Endothelial cell of umbilical vein (primary cell): ENCODE data around the gene CCDC69. TPM values are rescaled to one million over a fixed set of nuclear protein-coding genes. Genes with fewer than 3 reads are reported as not detected.

Experiments
- BruUV-seq: library from RNA; stranded (reverse); fragments of 400-500 nt; replicated peaks from 2 replicates; lab custom pipeline; 2021; lab: Mats Ljungman, UMichigan
- CTCF ChIA-PET: fragments of 300-600, 350-600 bp; sonication (Branson Sonifier 250); formaldehyde crosslinking; loops from one replicate; lab custom pipeline; 2021; ENCODE audit warnings: antibody characterized with exemption, inconsistent platforms; lab: Charles Lee
- POLR2A ChIA-PET: fragments of 300-600, 350-600 bp; sonication (Branson Sonifier 250); formaldehyde crosslinking; loops from one replicate; lab custom pipeline; 2021; ENCODE audit warnings: antibody characterized with exemption, inconsistent platforms; lab: Charles Lee
- DNase-seq: peaks from one replicate; pipeline ENCODE4 v3.0.0-alpha.2; 2011; ENCODE audit warnings: low read depth, low spot score
- FAIRE-seq: peaks from 2 replicates; lab custom pipeline; 2011; peaks lifted over from hg19 to GRCh38; lab: Jason Lieb, UNC
- H2AFZ ChIP-seq: 2 replicates; pipeline ENCODE4 v1.6.0; 2012; ENCODE audit warnings: low read depth, low read length, control low read depth, inconsistent platforms
- H3K27ac ChIP-seq: 2 replicates; pipeline ENCODE4 v1.5.1; 2011; ENCODE audit warnings: low read depth, mild to moderate bottlenecking, control low read depth, low read length, moderate library complexity; ENCODE audit not compliant: insufficient read depth
- H3K27me3 ChIP-seq, 2 experiments: 2 replicates each; pipeline versions ENCODE4 v1.6.0 to v1.6.1; 2011; ENCODE audit warnings: low read length in 2 of 2, mixed read lengths in 1 of 2; ENCODE audit not compliant: control insufficient read depth in 2 of 2, insufficient read depth in 2 of 2
- H3K36me3 ChIP-seq, 2 experiments: 2 replicates in 1 of 2; 3 replicates in 1 of 2; pipeline ENCODE4 v1.5.1; 2011; ENCODE audit warnings: low read length in 2 of 2, mild to moderate bottlenecking in 1 of 2, moderate library complexity in 1 of 2; ENCODE audit not compliant: control insufficient read depth in 2 of 2, insufficient read depth in 2 of 2; ENCODE audit errors: extremely low read depth in 1 of 2
- H3K4me1 ChIP-seq: 3 replicates; pipeline ENCODE4 v1.5.1; 2011; ENCODE audit warnings: mild to moderate bottlenecking, low read length; ENCODE audit not compliant: control insufficient read depth, insufficient read depth; ENCODE audit errors: extremely low read depth
- H3K4me2 ChIP-seq: 2 replicates; pipeline ENCODE4 v1.6.1; 2011; ENCODE audit warnings: low read length, control low read depth, mixed read lengths; ENCODE audit not compliant: insufficient read depth
- H3K4me3 ChIP-seq, 3 experiments: fragments of 200-600 bp in 1 of 3; sonication (generic), shearing (Covaris generic) in 1 of 3; replicated peaks in 1 of 3; 2 replicates each; pipeline ENCODE4 v1.5.1; 2011 to 2016; ENCODE audit warnings: control low read depth in 3 of 3, low read length in 3 of 3, mild to moderate bottlenecking in 2 of 3, inconsistent platforms in 1 of 3, low read depth in 1 of 3, moderate library complexity in 1 of 3; ENCODE audit not compliant: insufficient read depth in 1 of 3
- H3K79me2 ChIP-seq: 2 replicates; pipeline ENCODE4 v1.6.0; 2012; ENCODE audit warnings: low read length, inconsistent platforms; ENCODE audit not compliant: control insufficient read depth, insufficient read depth
- H3K9ac ChIP-seq: replicated peaks from 2 replicates; pipeline ENCODE3; 2011; ENCODE audit warnings: low read length, control low read depth; ENCODE audit not compliant: insufficient read depth; ENCODE audit errors: extremely low read depth
- H3K9me1 ChIP-seq: replicated peaks from 3 replicates; pipeline ENCODE4 v1.6.0; 2011; ENCODE audit warnings: mild to moderate bottlenecking, low read length; ENCODE audit not compliant: control insufficient read depth, insufficient read depth; ENCODE audit errors: extremely low read depth
- H3K9me3 ChIP-seq: replicated peaks from 2 replicates; pipeline ENCODE4 v1.5.1; 2012; ENCODE audit warnings: low read length, inconsistent platforms; ENCODE audit not compliant: control insufficient read depth, insufficient read depth
- H4K20me1 ChIP-seq: replicated peaks from 2 replicates; pipeline ENCODE3; 2011; ENCODE audit warnings: mild to moderate bottlenecking, low read length; ENCODE audit not compliant: control insufficient read depth, insufficient read depth; ENCODE audit errors: extremely low read depth
- CTCF ChIP-seq, 2 donors: IDR thresholded peaks; 1 replicate in 1 of 2; 2 replicates in 1 of 2; pipeline ENCODE4 v1.5.1; 2011; ENCODE audit warnings: low read length in 2 of 2, mild to moderate bottlenecking in 2 of 2, moderate library complexity in 2 of 2, control low read depth in 1 of 2, inconsistent platforms in 1 of 2, low read depth in 1 of 2; ENCODE audit not compliant: insufficient read depth in 1 of 2; ENCODE audit errors: extremely low read depth in 1 of 2
- EZH2 ChIP-seq: IDR thresholded peaks from 2 replicates; pipeline ENCODE4 v1.6.1; 2012; ENCODE audit warnings: borderline replicate concordance, low read depth, mild to moderate bottlenecking, moderate library complexity, low read length, inconsistent platforms; ENCODE audit not compliant: severe bottlenecking
- FOS ChIP-seq: IDR thresholded peaks from 2 replicates; pipeline ENCODE4 v1.6.1; 2011; ENCODE audit warnings: mild to moderate bottlenecking, low read length, moderate library complexity, borderline replicate concordance; ENCODE audit not compliant: insufficient read depth
- GATA2 ChIP-seq: IDR thresholded peaks from 2 replicates; pipeline ENCODE4 v1.7.0; 2011; ENCODE audit warnings: low read depth, mild to moderate bottlenecking, moderate library complexity, mixed read lengths, low read length; ENCODE audit not compliant: insufficient read length, insufficient read depth
- JUN ChIP-seq: IDR thresholded peaks from 2 replicates; pipeline ENCODE4 v1.6.1; 2011; ENCODE audit warnings: borderline replicate concordance, low read depth; ENCODE audit not compliant: insufficient read length, insufficient read depth
- MAX ChIP-seq: IDR thresholded peaks from 2 replicates; pipeline ENCODE4 v1.6.1; 2011; ENCODE audit not compliant: insufficient read depth, insufficient read length
- MYC ChIP-seq: IDR thresholded peaks from one replicate; pipeline ENCODE4 v1.6.1; 2011; ENCODE audit warnings: mild to moderate bottlenecking, low read depth, low read length
- POLR2A ChIP-seq: IDR thresholded peaks from 2 replicates; pipeline ENCODE4 v1.6.1; 2012; ENCODE audit warnings: low read depth, mild to moderate bottlenecking, control low read depth, low read length
- POLR2AphosphoS5 ChIP-seq: IDR thresholded peaks from 2 replicates; pipeline ENCODE4 v1.6.1; 2012; ENCODE audit warnings: low read depth, mild to moderate bottlenecking, control low read depth, low read length, moderate library complexity; ENCODE audit not compliant: insufficient read depth
- dilution Hi-C: fragments of 300-500 bp; cut with MboI; formaldehyde crosslinking; loops from one replicate; pipeline ENCODE4 v1.15.0; 2019; ENCODE audit warnings: low sequenced_read_pairs; ENCODE audit not compliant: extremely low pct_ligation_motif_present
- intact Hi-C: fragments of 100-400 bp; cut with micrococcal nuclease; formaldehyde crosslinking; loops from one replicate; pipeline ENCODE4 v1.10.0; 2022
- polyA plus RNA-seq, 4 experiments: library from polyadenylated mRNA; depleted of rRNA in 3 of 4; stranded (reverse) in 3 of 4; unstranded in 1 of 4; fragments of >200 nt; gene quantifications; 2 replicates each; pipeline versions ENCODE4 v1.2.1 to v1.2.3, GENCODE V29; 2011 to 2012; ENCODE audit warnings: missing spikeins in 1 of 4
- total RNA-seq: library from RNA; stranded (reverse); gene quantifications from 2 replicates; pipeline ENCODE4 v1.2.3, GENCODE V29; 2021

The CCDC69 gene
- total and polyA plus RNA-seq, 2 donors (not counting 3 experiments of a cell fraction or from before 2014, with no cell fraction given): 4.1 to 4.5 TPM

DNA sequence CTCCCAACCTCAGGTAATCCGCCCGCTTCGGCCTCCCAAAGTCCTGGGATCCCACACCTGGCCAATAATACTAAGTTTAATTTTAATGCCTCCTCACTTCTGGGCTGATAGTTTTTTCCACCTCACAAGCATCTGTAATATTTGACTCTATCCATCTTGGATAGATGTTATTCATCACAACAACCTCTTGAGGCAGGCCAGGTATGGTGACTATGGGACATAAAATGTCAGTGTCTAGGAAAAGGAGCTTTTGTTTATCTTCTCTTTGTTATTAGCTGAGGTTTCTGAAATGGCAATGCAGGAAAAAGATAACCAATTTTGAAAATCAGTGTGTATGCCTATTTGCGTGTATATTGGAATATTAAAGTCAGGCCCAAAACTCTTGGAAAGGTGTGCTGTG lies 1.2 kb upstream of the CCDC69 start:
- Histone ChIP-seq H3K9ac (no peak overlapping the region), H2AFZ (no peak overlapping the region), H3K27ac (no peak overlapping the region), H3K79me2 (no peaks in the 10 kb centered on the region), H3K9me1 (no peaks in the 10 kb centered on the region), H3K4me1 (peaks cover 6% of the 10 kb centered on the region), H3K4me3 (no peak overlapping the region), H3K27me3 (peaks cover 0 to 2% of the 10 kb centered on the region in 2 experiments), H4K20me1 (no peaks in the 10 kb centered on the region), H3K9me3 (no peaks in the 10 kb centered on the region), H3K36me3 (no peaks in the 10 kb centered on the region), H3K4me2 (no peak overlapping the region)
- intact Hi-C loops: no loop called here
- BruUV-seq: no TSS peak
- DNase-seq: no peak
- ChIA-PET CTCF (interaction anchor here (1.4 to 4.1 kb wide), 3 partner anchors 13 to 174 kb away, joined by 4 to 32 read pairs (median 6); partner anchors contain the start of gene ANXA6), POLR2A (no interaction called here)
- FAIRE-seq: no peak
- dilution Hi-C loops: no loop called here
- TF ChIP-seq POLR2AphosphoS5 (no peak), POLR2A (no peak), JUN (no peak), FOS (no peak), EZH2 (no peak), GATA2 (no peak), CTCF (IDR thresholded peaks at IDR 0.05; ENCODE audit: extremely low read depth in 1 of 2, insufficient read depth in 1 of 2, low read depth in 1 of 2, low read length in 2 of 2) (no peak), MAX (no peak), MYC (no peak)
